GM18508 (cell line): ENCODE results near the gene FALEC.
"Not testable (repeated sequence)": the region's sequence is repeated elsewhere in the genome, so short reads cannot be mapped to it uniquely, and the experiment has no call there.

Experiments used
- ATAC-seq: cut with Tn5 transposase; IDR thresholded peaks from one replicate; pipeline ENCODE4 v1.9.1; 2021; ENCODE audit warnings: moderate number of reproducible peaks; ENCODE audit not compliant: insufficient read depth, unreplicated experiment

Gene FALEC

GRCh38 chr1:150557065-150557600 lies 41.6 kb downstream of the FALEC start:
- no peak for ATAC-seq

GRCh38 chr1:150557813-150558212 lies 42.3 kb downstream of the FALEC start:
- no peak for ATAC-seq

GRCh38 chr1:150558303-150558704 lies 42.8 kb downstream of the FALEC start:
- ATAC-seq = no peak

GRCh38 chr1:150558761-150559655 lies 43.5 kb downstream of the FALEC start:
- ATAC-seq = no peak

- no peak for ATAC-seq
Measured at GRCh38 chr1:150559656-150560010, 44.1 kb downstream of the FALEC start.

- no peak for ATAC-seq
Measured at GRCh38 chr1:150560011-150560438, 44.5 kb downstream of the FALEC start.

GRCh38 chr1:150560576-150561253 lies 45.2 kb downstream of the FALEC start:
- ATAC-seq = no peak

- ATAC-seq = no peak
Measured at GRCh38 chr1:150561254-150561973, 45.9 kb downstream of the FALEC start.

- ATAC-seq = no peak
Measured at GRCh38 chr1:150561974-150562445, 46.5 kb downstream of the FALEC start.

GRCh38 chr1:150562446-150563339 lies 47.1 kb downstream of the FALEC start:
- peak; percentile 28 for ATAC-seq

- ATAC-seq = no peak
Measured at GRCh38 chr1:150563340-150564038, 47.9 kb downstream of the FALEC start.

GRCh38 chr1:150564051-150564991 lies 48.8 kb downstream of the FALEC start:
- ATAC-seq = no peak

GRCh38 chr1:150565240-150565991 lies 49.9 kb downstream of the FALEC start:
- ATAC-seq = not testable (repeated sequence)

GRCh38 chr1:150566589-150567340 lies 51.2 kb downstream of the FALEC start:
- ATAC-seq = no peak

GRCh38 chr1:150567341-150567716 lies 51.8 kb downstream of the FALEC start:
- ATAC-seq = no peak

GRCh38 chr1:150567717-150568593 lies 52.4 kb downstream of the FALEC start:
- ATAC-seq = no peak
